B cell (primary cell): ENCODE measurements around the gene SCRN3. TPM values are rescaled to one million over a fixed set of nuclear protein-coding genes. Genes with fewer than 3 reads are reported as not detected.

Experiments
- ATAC-seq: fragments of 200-7000 bp; cut with Tn5 transposase; one replicate; pipeline ENCODE4 v1.10.0; 2021; ENCODE audit warnings: low read depth, mild to moderate bottlenecking, moderate number of reproducible peaks, moderate library complexity
- CTCF ChIA-PET: fragments of 350-600 bp; sonication (Branson Sonifier 250); formaldehyde crosslinking; loops from one replicate; lab custom pipeline; 2021; ENCODE audit warnings: antibody characterized with exemption, inconsistent platforms; lab: Charles Lee
- POLR2A ChIA-PET: fragments of 350-600 bp; sonication (Branson Sonifier 250); formaldehyde crosslinking; loops from one replicate; lab custom pipeline; 2021; ENCODE audit warnings: antibody characterized with exemption; lab: Charles Lee
- DNase-seq: peaks from one replicate; pipeline ENCODE4 v3.0.0; 2013
- H2AFZ ChIP-seq: 2 replicates; pipeline ENCODE4 v1.6.1; 2012; ENCODE audit warnings: mild to moderate bottlenecking, low read depth, low read length; ENCODE audit not compliant: insufficient read depth, poor library complexity, severe bottlenecking
- H3K27ac ChIP-seq, 2 donors: 1 replicate in 1 of 2; 2 replicates in 1 of 2; pipeline ENCODE4 v1.5.1; 2012 to 2013; ENCODE audit warnings: low read length in 2 of 2, mild to moderate bottlenecking in 2 of 2, moderate library complexity in 1 of 2
- H3K27me3 ChIP-seq, 4 experiments: fragments of 200-600 bp in 1 of 4; sonication (generic) in 1 of 4; replicated peaks in 1 of 4; 1 replicate in 2 of 4; 2 replicates in 2 of 4; pipeline versions ENCODE4 v1.6.1 to v1.7.0; 2013 to 2016; ENCODE audit warnings: low read length in 3 of 4, mild to moderate bottlenecking in 2 of 4, mixed read lengths in 1 of 4, moderate library complexity in 1 of 4; ENCODE audit not compliant: insufficient read depth in 4 of 4, control insufficient read depth in 3 of 4; ENCODE audit errors: control extremely low read depth in 1 of 4
- H3K36me3 ChIP-seq, 2 experiments: replicated peaks in 1 of 2; 1 replicate in 1 of 2; 2 replicates in 1 of 2; pipeline versions ENCODE4 v1.6.1 to v1.7.1; 2013; ENCODE audit warnings: low read length in 1 of 2; ENCODE audit not compliant: insufficient read depth in 2 of 2, control insufficient read depth in 1 of 2; ENCODE audit errors: control extremely low read depth in 1 of 2, extremely low read depth in 1 of 2
- H3K4me1 ChIP-seq, 2 donors: fragments of 200-600 bp in 1 of 2; sonication (generic) in 1 of 2; 1 replicate in 1 of 2; 2 replicates in 1 of 2; pipeline versions ENCODE4 v1.5.1 to v1.6.1; 2013 to 2017; ENCODE audit warnings: low read length in 2 of 2; ENCODE audit not compliant: control insufficient read depth in 2 of 2, insufficient read depth in 2 of 2
- H3K4me2 ChIP-seq: replicated peaks from 2 replicates; pipeline ENCODE3; 2012; ENCODE audit warnings: mild to moderate bottlenecking, low read depth, low read length; ENCODE audit not compliant: poor library complexity, severe bottlenecking
- H3K4me3 ChIP-seq, 5 experiments: fragments of 200-600 bp in 1 of 5; sonication (generic) in 1 of 5; 1 replicate in 3 of 5; 2 replicates in 2 of 5; pipeline versions ENCODE4 v1.5.1 to v1.7.0; 2011 to 2016; ENCODE audit warnings: low read length in 4 of 5, mild to moderate bottlenecking in 4 of 5, low read depth in 2 of 5, control low read depth in 1 of 5, moderate library complexity in 1 of 5; ENCODE audit not compliant: insufficient read depth in 1 of 5; ENCODE audit errors: control extremely low read depth in 1 of 5, extremely low read depth in 1 of 5
- H3K79me2 ChIP-seq: fragments of 200-600 bp; sonication (generic); one replicate; pipeline ENCODE4 v1.6.0; 2016; ENCODE audit warnings: low read length; ENCODE audit not compliant: control insufficient read depth, insufficient read depth
- H3K9ac ChIP-seq: fragments of 200-600 bp; sonication (generic); 2 replicates; pipeline ENCODE4 v1.6.1; 2017; ENCODE audit warnings: mild to moderate bottlenecking, low read length, moderate library complexity
- H3K9me3 ChIP-seq, 3 donors: one replicate each; pipeline versions ENCODE4 v1.6.1 to v1.7.1; 2013; ENCODE audit warnings: low read length in 2 of 3; ENCODE audit not compliant: control insufficient read depth in 2 of 3, insufficient read depth in 1 of 3; ENCODE audit errors: control extremely low read depth in 1 of 3
- H4K20me1 ChIP-seq: 2 replicates; pipeline ENCODE4 v1.6.0; 2012; ENCODE audit warnings: mild to moderate bottlenecking, low read length; ENCODE audit not compliant: insufficient read depth, control insufficient read depth, poor library complexity, severe bottlenecking
- H3K27ac Mint-ChIP-seq: one replicate; pipeline ENCODE4 v1.8.0; 2021; ENCODE audit warnings: mixed read lengths
- H3K27me3 Mint-ChIP-seq: one replicate; pipeline ENCODE4 v1.8.0; 2021; ENCODE audit warnings: mixed read lengths
- H3K4me1 Mint-ChIP-seq: one replicate; pipeline ENCODE4 v1.8.0; 2021; ENCODE audit warnings: mixed read lengths
- H3K4me3 Mint-ChIP-seq: one replicate; pipeline ENCODE4 v1.8.0; 2021; ENCODE audit warnings: mixed read lengths
- H3K9me3 Mint-ChIP-seq: one replicate; pipeline ENCODE4 v1.8.0; 2022; ENCODE audit warnings: mixed read lengths; ENCODE audit not compliant: insufficient read depth
- EZH2 ChIP-seq: IDR thresholded peaks from 2 replicates; pipeline ENCODE4 v1.6.1; 2012; ENCODE audit warnings: borderline replicate concordance, low read depth, mild to moderate bottlenecking, moderate library complexity, low read length; ENCODE audit not compliant: insufficient read depth, poor library complexity, severe bottlenecking
- WGBS: methylation state at CpG from one replicate; pipeline ENCODE4 v1.1.5; 2013; ENCODE audit warnings: missing lambda C conversion rate; ENCODE audit not compliant: insufficient coverage; 5-methylcytosine and 5-hydroxymethylcytosine counted together
- intact Hi-C: fragments of 100-400 bp; cut with micrococcal nuclease; formaldehyde crosslinking; loops from one replicate; pipeline ENCODE4 v1.10.0; 2022
- polyA plus RNA-seq: library from polyadenylated mRNA; depleted of rRNA; stranded (reverse); fragments of >200 nt; gene quantifications from 2 replicates; pipeline ENCODE4 v1.2.3, GENCODE V29; 2012
- total RNA-seq, 2 donors: library from RNA; stranded (reverse); fragments of 120-200 nt in 1 of 2; gene quantifications; 1 replicate in 1 of 2; 2 replicates in 1 of 2; pipeline versions ENCODE4 v1.2.3 to v1.2.4, GENCODE V29; 2013 to 2022
- TF ChIP-seq, protein P1 (sequence below): fragments of 200-600 bp; IDR thresholded peaks from one replicate; pipeline ENCODE4 v1.8.0; 2022; ENCODE audit warnings: antibody characterized with exemption, mild to moderate bottlenecking

Gene SCRN3
- total and polyA plus RNA-seq, 2 donors (not counting 1 experiment from before 2014, with no cell fraction given), result 9.8 to 21.6 TPM

DNA sequence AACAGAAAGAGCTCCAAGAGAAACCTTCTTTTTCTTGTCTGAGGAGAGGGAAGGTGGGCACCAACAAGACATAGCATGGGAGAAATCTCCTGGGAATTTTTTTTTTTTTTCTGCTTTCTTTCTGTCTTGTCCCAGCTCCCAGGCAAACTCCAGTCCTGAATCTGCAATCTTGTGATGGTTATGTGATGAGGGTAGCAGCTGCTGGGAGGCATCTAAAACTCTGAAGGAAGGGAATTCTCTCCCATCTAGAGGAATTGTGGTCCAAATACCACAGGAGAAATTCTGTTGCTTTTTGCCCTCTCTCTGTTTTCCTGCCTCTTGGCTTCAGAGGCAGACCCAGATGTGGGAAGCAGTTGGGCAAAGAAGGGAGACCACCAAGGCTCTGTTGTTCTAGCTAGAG lies 16.7 kb downstream of the SCRN3 start:
- peaks cover 0 to 11% of the 10 kb centered on the region in 2 experiments for H3K36me3 ChIP-seq
- H3K4me3 ChIP-seq, result no peak overlapping the region
- Mint-ChIP-seq H3K4me3 (no peak overlapping the region), H3K9me3 (no peaks in the 10 kb centered on the region), H3K27ac (no peak overlapping the region), H3K4me1 (no peaks in the 10 kb centered on the region), H3K27me3 (no peaks in the 10 kb centered on the region)
- ATAC-seq (no peak), DNase-seq (no peak)
- H3K79me2 ChIP-seq, result no peaks in the 10 kb centered on the region
- no peaks in the 10 kb centered on the region for H4K20me1 ChIP-seq
- no peak overlapping the region for H3K9ac ChIP-seq
- H2AFZ ChIP-seq, result no peak overlapping the region
- intact Hi-C loops, result no loop called here
- TF ChIP-seq, protein P1, sequence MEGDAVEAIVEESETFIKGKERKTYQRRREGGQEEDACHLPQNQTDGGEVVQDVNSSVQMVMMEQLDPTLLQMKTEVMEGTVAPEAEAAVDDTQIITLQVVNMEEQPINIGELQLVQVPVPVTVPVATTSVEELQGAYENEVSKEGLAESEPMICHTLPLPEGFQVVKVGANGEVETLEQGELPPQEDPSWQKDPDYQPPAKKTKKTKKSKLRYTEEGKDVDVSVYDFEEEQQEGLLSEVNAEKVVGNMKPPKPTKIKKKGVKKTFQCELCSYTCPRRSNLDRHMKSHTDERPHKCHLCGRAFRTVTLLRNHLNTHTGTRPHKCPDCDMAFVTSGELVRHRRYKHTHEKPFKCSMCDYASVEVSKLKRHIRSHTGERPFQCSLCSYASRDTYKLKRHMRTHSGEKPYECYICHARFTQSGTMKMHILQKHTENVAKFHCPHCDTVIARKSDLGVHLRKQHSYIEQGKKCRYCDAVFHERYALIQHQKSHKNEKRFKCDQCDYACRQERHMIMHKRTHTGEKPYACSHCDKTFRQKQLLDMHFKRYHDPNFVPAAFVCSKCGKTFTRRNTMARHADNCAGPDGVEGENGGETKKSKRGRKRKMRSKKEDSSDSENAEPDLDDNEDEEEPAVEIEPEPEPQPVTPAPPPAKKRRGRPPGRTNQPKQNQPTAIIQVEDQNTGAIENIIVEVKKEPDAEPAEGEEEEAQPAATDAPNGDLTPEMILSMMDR, result no peak
- no peak for TF ChIP-seq EZH2
- CTCF ChIA-PET, result interaction anchor here (1.2 kb wide), 1 partner anchor 288 kb away, joined by 3 read pairs; no protein-coding TSS in a partner anchor
- H3K4me1 ChIP-seq, result peaks cover 0 to 3% of the 10 kb centered on the region in 2 donors
- H3K27me3 ChIP-seq, result no peaks in the 10 kb centered on the region
- H3K4me2 ChIP-seq, result no peak overlapping the region
- POLR2A ChIA-PET, result no interaction called here
- no peak overlapping the region for H3K27ac ChIP-seq
- H3K9me3 ChIP-seq, result no peaks in the 10 kb centered on the region

DNA sequence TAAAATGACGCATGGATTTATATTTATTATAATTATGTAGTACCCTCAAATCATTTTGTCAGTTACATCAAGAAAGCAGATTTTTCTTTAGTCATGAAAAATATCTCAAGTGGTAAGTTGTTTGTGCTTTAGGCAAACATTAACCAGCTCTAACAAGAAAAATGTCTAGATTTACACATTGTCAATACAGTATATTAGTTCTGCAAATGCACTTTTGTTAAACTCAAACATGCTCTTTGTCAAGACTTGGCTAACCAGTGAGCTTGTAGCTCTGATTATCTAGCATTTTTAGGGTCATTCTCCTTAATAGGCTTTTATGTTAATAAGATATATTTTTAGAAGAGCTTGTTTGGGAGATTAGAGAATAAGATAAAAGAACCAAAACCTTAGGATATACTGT lies 32.7 kb downstream of the SCRN3 start:
- ChIA-PET CTCF (interaction anchor here (1.4 kb wide), 1 partner anchor 34 kb away, joined by 3 read pairs; no protein-coding TSS in a partner anchor), POLR2A (no interaction called here)
- ATAC-seq (no peak), DNase-seq (no peak)
- intact Hi-C loops, result no loop called here
- H3K79me2 ChIP-seq, result no peaks in the 10 kb centered on the region
- no peak overlapping the region for H2AFZ ChIP-seq
- H3K9me3 Mint-ChIP-seq, result peaks cover 4% of the 10 kb centered on the region
- no CpG with 5 or more reads among the region's 1 CpG for WGBS
- no peak overlapping the region for H3K4me3 Mint-ChIP-seq
- no peaks in the 10 kb centered on the region for H3K4me1 Mint-ChIP-seq
- no peak overlapping the region for H3K9ac ChIP-seq
- H3K27ac Mint-ChIP-seq, result no peak overlapping the region
- H3K36me3 ChIP-seq, result peaks cover 9 to 10% of the 10 kb centered on the region in 2 experiments
- TF ChIP-seq, protein P1, result no peak
- no peak for TF ChIP-seq EZH2
- no peak overlapping the region for H3K4me2 ChIP-seq
- H3K9me3 ChIP-seq, result peaks cover 0 to 1% (median 0%) of the 10 kb centered on the region in 3 donors
- H3K4me1 ChIP-seq, result no peaks in the 10 kb centered on the region
- no peaks in the 10 kb centered on the region for H3K27me3 Mint-ChIP-seq
- H4K20me1 ChIP-seq, result no peaks in the 10 kb centered on the region
- no peak overlapping the region for H3K27ac ChIP-seq
- H3K27me3 ChIP-seq, result no peaks in the 10 kb centered on the region
- H3K4me3 ChIP-seq, result no peak overlapping the region
